Gastroesophageal sphincter (tissue), 3 donors: ENCODE data around the gene STAMBP.

Source experiments
- EP300 ChIP-seq: sonication (generic); formaldehyde crosslinking; IDR thresholded peaks from one replicate; pipeline ENCODE4 v1.6.1; 2017; ENCODE audit warnings: antibody characterized with exemption, mild to moderate bottlenecking
- POLR2A ChIP-seq, 2 donors: fragments of 450-650 bp; IDR thresholded peaks; one replicate each; pipeline ENCODE4 v1.6.1; 2017; ENCODE audit warnings: antibody characterized with exemption in 2 of 2, mild to moderate bottlenecking in 2 of 2, moderate library complexity in 1 of 2
- POLR2AphosphoS5 ChIP-seq: sonication (generic); formaldehyde crosslinking; IDR thresholded peaks from one replicate; pipeline ENCODE4 v1.6.1; 2017; ENCODE audit warnings: antibody characterized with exemption
- TF ChIP-seq, protein P1 (sequence below), 4 experiments: fragments of 200-600 bp in 2 of 4; fragments of 450-650 bp in 2 of 4; sonication (generic) in 1 of 4; IDR thresholded peaks; one replicate each; pipeline ENCODE4 v1.5.1; 2017 to 2019; ENCODE audit warnings: antibody characterized with exemption in 4 of 4, mild to moderate bottlenecking in 2 of 4, moderate library complexity in 2 of 4

DNA sequence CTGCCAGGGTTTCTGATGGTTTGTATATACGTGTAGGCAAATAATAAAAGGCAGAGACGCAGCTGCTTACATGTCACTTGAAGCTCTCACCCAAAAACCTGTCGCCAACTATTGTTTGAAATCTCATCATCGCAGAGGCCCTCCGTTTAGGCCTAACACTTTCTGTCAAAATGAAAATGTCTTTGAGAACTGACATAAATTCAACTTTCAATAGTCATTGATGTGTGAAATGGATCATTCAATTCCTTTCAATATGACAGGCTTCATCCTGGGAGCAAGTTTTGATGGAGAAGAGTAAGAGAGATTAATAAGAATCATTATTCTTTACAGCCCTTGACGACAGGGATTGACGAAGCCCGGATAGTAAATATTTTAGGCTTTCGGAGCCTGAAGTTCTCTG lies 66.7 kb downstream of the STAMBP start:
- TF ChIP-seq POLR2A (IDR thresholded peaks at IDR 0.05) (no peak), POLR2AphosphoS5 (no peak), EP300 (no peak)
- TF ChIP-seq, protein P1, sequence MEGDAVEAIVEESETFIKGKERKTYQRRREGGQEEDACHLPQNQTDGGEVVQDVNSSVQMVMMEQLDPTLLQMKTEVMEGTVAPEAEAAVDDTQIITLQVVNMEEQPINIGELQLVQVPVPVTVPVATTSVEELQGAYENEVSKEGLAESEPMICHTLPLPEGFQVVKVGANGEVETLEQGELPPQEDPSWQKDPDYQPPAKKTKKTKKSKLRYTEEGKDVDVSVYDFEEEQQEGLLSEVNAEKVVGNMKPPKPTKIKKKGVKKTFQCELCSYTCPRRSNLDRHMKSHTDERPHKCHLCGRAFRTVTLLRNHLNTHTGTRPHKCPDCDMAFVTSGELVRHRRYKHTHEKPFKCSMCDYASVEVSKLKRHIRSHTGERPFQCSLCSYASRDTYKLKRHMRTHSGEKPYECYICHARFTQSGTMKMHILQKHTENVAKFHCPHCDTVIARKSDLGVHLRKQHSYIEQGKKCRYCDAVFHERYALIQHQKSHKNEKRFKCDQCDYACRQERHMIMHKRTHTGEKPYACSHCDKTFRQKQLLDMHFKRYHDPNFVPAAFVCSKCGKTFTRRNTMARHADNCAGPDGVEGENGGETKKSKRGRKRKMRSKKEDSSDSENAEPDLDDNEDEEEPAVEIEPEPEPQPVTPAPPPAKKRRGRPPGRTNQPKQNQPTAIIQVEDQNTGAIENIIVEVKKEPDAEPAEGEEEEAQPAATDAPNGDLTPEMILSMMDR (IDR thresholded peaks at IDR 0.05): no peak
